H1 (cell line): ENCODE measurements around the gene PLXNA4. TPM values are rescaled to one million over a fixed set of nuclear protein-coding genes. Genes with fewer than 3 reads are reported as not detected.

Source experiments
- CTCF ChIA-PET: fragments of 300-600 bp; sonication (Branson Sonifier 250); formaldehyde crosslinking; loops from one replicate; lab custom pipeline; 2021; ENCODE audit not compliant: partially characterized antibody; lab: Charles Lee
- POLR2A ChIA-PET: fragments of 300-600 bp; sonication (Branson Sonifier 250); formaldehyde crosslinking; loops from one replicate; lab custom pipeline; 2021; ENCODE audit warnings: inconsistent platforms; ENCODE audit not compliant: partially characterized antibody; lab: Charles Lee
- DNase-seq, 2 experiments: peaks; one replicate each; pipeline versions ENCODE4 v3.0.0 to v3.0.0-alpha.2; 2010 to 2022; ENCODE audit warnings: low spot score in 2 of 2, low read depth in 1 of 2, mixed read lengths in 1 of 2
- FAIRE-seq: peaks from 2 replicates; lab custom pipeline; 2011; peaks lifted over from hg19 to GRCh38; lab: Jason Lieb, UNC
- H2AFZ ChIP-seq: 2 replicates; pipeline ENCODE4 v1.8.1; 2012; ENCODE audit warnings: low read length, inconsistent platforms
- H2AK5ac ChIP-seq: 2 replicates; pipeline ENCODE4 v1.6.1; 2013; ENCODE audit warnings: low read depth, low read length
- H2BK120ac ChIP-seq: replicated peaks from 2 replicates; pipeline ENCODE3; 2013; ENCODE audit warnings: low read depth, low read length, inconsistent platforms
- H2BK12ac ChIP-seq: 2 replicates; pipeline ENCODE4 v1.6.1; 2013; ENCODE audit warnings: low read depth, low read length
- H2BK15ac ChIP-seq: 2 replicates; pipeline ENCODE4 v1.6.1; 2013; ENCODE audit warnings: low read length
- H2BK20ac ChIP-seq: 2 replicates; pipeline ENCODE4 v1.6.1; 2013; ENCODE audit warnings: low read length
- H2BK5ac ChIP-seq: 2 replicates; pipeline ENCODE4 v1.6.1; 2013; ENCODE audit warnings: low read depth, low read length
- H3K14ac ChIP-seq: 2 replicates; pipeline ENCODE4 v1.6.1; 2013; ENCODE audit warnings: inconsistent platforms; ENCODE audit not compliant: insufficient read length
- H3K18ac ChIP-seq: 2 replicates; pipeline ENCODE4 v1.6.1; 2013; ENCODE audit warnings: low read length; ENCODE audit errors: extremely low read depth
- H3K23ac ChIP-seq: 2 replicates; pipeline ENCODE4 v1.6.1; 2013; ENCODE audit warnings: inconsistent platforms; ENCODE audit not compliant: insufficient read length
- H3K23me2 ChIP-seq: 2 replicates; pipeline ENCODE4 v1.6.1; 2013; ENCODE audit warnings: low read depth, low read length
- H3K27ac ChIP-seq: 2 replicates; pipeline ENCODE4 v1.6.1; 2011; ENCODE audit warnings: low read depth, low read length, inconsistent platforms
- H3K27me3 ChIP-seq, 4 experiments: replicated peaks in 1 of 4; 1 replicate in 1 of 4; 2 replicates in 3 of 4; pipeline versions ENCODE4 v1.6.1 to v1.8.1; 2011 to 2013; ENCODE audit warnings: low read length in 3 of 4, mild to moderate bottlenecking in 3 of 4, inconsistent platforms in 2 of 4, mixed read lengths in 2 of 4, moderate library complexity in 1 of 4; ENCODE audit not compliant: control insufficient read depth in 3 of 4, insufficient read depth in 3 of 4; ENCODE audit errors: extremely low read depth in 1 of 4
- H3K36me3 ChIP-seq, 4 experiments: 2 replicates each; pipeline versions ENCODE4 v1.6.1 to v1.8.1; 2011 to 2013; ENCODE audit warnings: mild to moderate bottlenecking in 4 of 4, low read length in 3 of 4, moderate library complexity in 2 of 4, control low read depth in 1 of 4, inconsistent platforms in 1 of 4; ENCODE audit not compliant: insufficient read depth in 4 of 4, control insufficient read depth in 2 of 4
- H3K4ac ChIP-seq: replicated peaks from 2 replicates; pipeline ENCODE3; 2013; ENCODE audit warnings: low read length, low read depth, mixed read lengths, inconsistent platforms; ENCODE audit not compliant: insufficient read length
- H3K4me1 ChIP-seq, 4 experiments: replicated peaks in 1 of 4; 1 replicate in 1 of 4; 2 replicates in 3 of 4; pipeline versions ENCODE4 v1.6.1 to v1.8.1; 2011 to 2013; ENCODE audit warnings: low read length in 3 of 4, inconsistent platforms in 2 of 4, mixed read lengths in 1 of 4; ENCODE audit not compliant: insufficient read depth in 4 of 4, control insufficient read depth in 3 of 4
- H3K4me2 ChIP-seq, 2 experiments: 2 replicates each; pipeline versions ENCODE4 v1.6.1 to v1.8.1; 2011 to 2013; ENCODE audit warnings: low read depth in 2 of 2, low read length in 2 of 2, control low read depth in 1 of 2, inconsistent platforms in 1 of 2, mild to moderate bottlenecking in 1 of 2; ENCODE audit not compliant: insufficient read depth in 1 of 2
- H3K4me3 ChIP-seq, 4 experiments: fragments of 200-600, 300-600 bp in 1 of 4; sonication (generic), shearing (Covaris generic), sonication (Bioruptor Twin) in 1 of 4; 2 replicates each; pipeline versions ENCODE4 v1.5.1 to v1.8.1; 2011 to 2016; ENCODE audit warnings: low read length in 4 of 4, low read depth in 3 of 4, control low read depth in 2 of 4, inconsistent platforms in 2 of 4, mild to moderate bottlenecking in 2 of 4, mixed read lengths in 1 of 4, moderate library complexity in 1 of 4; ENCODE audit not compliant: insufficient read depth in 2 of 4; ENCODE audit errors: extremely low read depth in 1 of 4
- H3K56ac ChIP-seq: replicated peaks from 2 replicates; pipeline ENCODE3; 2013; ENCODE audit warnings: low read depth, mild to moderate bottlenecking, mixed read lengths, low read length, inconsistent platforms; ENCODE audit not compliant: insufficient read length
- H3K79me1 ChIP-seq: 2 replicates; pipeline ENCODE4 v1.6.1; 2013; ENCODE audit warnings: low read depth, low read length, control low read depth
- H3K79me2 ChIP-seq, 2 experiments: 2 replicates each; pipeline versions ENCODE4 v1.6.1 to v1.8.1; 2012 to 2013; ENCODE audit warnings: low read length in 2 of 2, mild to moderate bottlenecking in 2 of 2, inconsistent platforms in 1 of 2; ENCODE audit not compliant: insufficient read depth in 2 of 2, control insufficient read depth in 1 of 2
- H3K9ac ChIP-seq, 4 experiments: replicated peaks in 1 of 4; 1 replicate in 1 of 4; 2 replicates in 3 of 4; pipeline versions ENCODE4 v1.6.1 to v1.8.1; 2011 to 2013; ENCODE audit warnings: low read depth in 3 of 4, low read length in 3 of 4, control low read depth in 2 of 4, mild to moderate bottlenecking in 2 of 4, moderate library complexity in 2 of 4, inconsistent platforms in 1 of 4; ENCODE audit errors: extremely low read depth in 1 of 4
- H3K9me3 ChIP-seq, 2 experiments: 2 replicates each; pipeline versions ENCODE4 v1.6.1 to v1.8.1; 2012 to 2013; ENCODE audit warnings: mild to moderate bottlenecking in 2 of 2, moderate library complexity in 2 of 2, control low read depth in 1 of 2, inconsistent platforms in 1 of 2, low read depth in 1 of 2, low read length in 1 of 2, mixed read lengths in 1 of 2; ENCODE audit not compliant: insufficient read depth in 2 of 2
- H4K20me1 ChIP-seq, 2 experiments: replicated peaks in 1 of 2; 2 replicates each; pipeline versions ENCODE3 to v1.8.1; 2011 to 2013; ENCODE audit warnings: inconsistent platforms in 2 of 2, low read length in 2 of 2, mild to moderate bottlenecking in 1 of 2; ENCODE audit not compliant: insufficient read depth in 2 of 2, control insufficient read depth in 1 of 2
- H4K5ac ChIP-seq: 2 replicates; pipeline ENCODE4 v1.6.1; 2013; ENCODE audit warnings: low read length, low read depth, mixed read lengths, inconsistent platforms; ENCODE audit not compliant: insufficient read length
- H4K8ac ChIP-seq: 2 replicates; pipeline ENCODE4 v1.8.0; 2013; ENCODE audit warnings: mild to moderate bottlenecking, moderate library complexity, low read length, inconsistent platforms; ENCODE audit not compliant: insufficient read depth; ENCODE audit errors: extremely low read depth
- H4K91ac ChIP-seq: replicated peaks from 2 replicates; pipeline ENCODE3; 2013; ENCODE audit warnings: low read length, mixed read lengths, inconsistent platforms; ENCODE audit not compliant: insufficient read length
- RXRA ChIP-seq: IDR thresholded peaks from 2 replicates; pipeline ENCODE4 v1.6.1; 2011; ENCODE audit warnings: low read depth, mild to moderate bottlenecking, low read length, moderate library complexity; ENCODE audit not compliant: insufficient read depth
- WGBS, 2 experiments: shearing (Covaris generic) in 1 of 2; methylation state at CpG; one replicate each; pipeline versions ENCODE4 v1.1.6 to v1.1.7; 2013 to 2015; ENCODE audit warnings: low lambda C conversion rate in 2 of 2, mixed read lengths in 2 of 2, inconsistent platforms in 1 of 2, low coverage in 1 of 2, missing lambda C conversion rate in 1 of 2; ENCODE audit not compliant: insufficient replicate concordance in 2 of 2, insufficient coverage in 1 of 2, insufficient read length in 1 of 2; ENCODE audit errors: extremely low coverage in 1 of 2, missing lambda C conversion rate in 1 of 2; 5-methylcytosine and 5-hydroxymethylcytosine counted together
- polyA plus RNA-seq, 7 experiments: library from polyadenylated mRNA; depleted of rRNA in 3 of 7; stranded (reverse) in 5 of 7; unstranded in 2 of 7; fragments of >200 nt in 5 of 7; fragments of 200-250 nt in 2 of 7; gene quantifications; 1 replicate in 5 of 7; 2 replicates in 1 of 7; 4 replicates in 1 of 7; pipeline versions ENCODE4 v1.2.1 to v1.2.3, GENCODE V29; 2011 to 2013; ENCODE audit warnings: missing spikeins in 2 of 7, mixed read lengths in 2 of 7
- total RNA-seq: library from RNA; stranded (reverse); fragmentation: NEBNext Ultra II Directional; extraction: Animal tissue kit (Norgen Biotek cat#: 25700); gene quantifications from 2 replicates; pipeline ENCODE4 v1.2.1, GENCODE V29; 2021

Gene PLXNA4
- total and polyA plus RNA-seq, 2 of the 8 experiments (the other 6 are each of a cell fraction or from before 2014, with no cell fraction given), result 0.76 to 0.79 TPM

- no peak overlapping the region for H3K9ac ChIP-seq
- H2BK120ac ChIP-seq, result no peak overlapping the region
- H3K14ac ChIP-seq, result no peak overlapping the region
- no peak for FAIRE-seq
- no peak for TF ChIP-seq RXRA
- TF ChIP-seq, all 59 proteins: peak for 0
- Histone ChIP-seq H3K23me2 (peaks cover 6% of the 10 kb centered on the region; the same call in 1 of the 2 replicates), H3K27ac (no peak overlapping the region), H3K79me1 (no peaks in the 10 kb centered on the region), H3K9me3 (no peaks in the 10 kb centered on the region), H4K8ac (no peak overlapping the region), H3K79me2 (no peaks in the 10 kb centered on the region), H2AFZ (no peak overlapping the region), H3K4me2 (no peak overlapping the region), H3K4me1 (no peaks in the 10 kb centered on the region; a peak in 1 of 7 replicates), H3K27me3 (no peaks in the 10 kb centered on the region), H3K36me3 (no peaks in the 10 kb centered on the region; a peak in 1 of 8 replicates), H2BK20ac (no peak overlapping the region), H2BK5ac (no peak overlapping the region), H4K5ac (no peak overlapping the region), H2AK5ac (no peak overlapping the region), H3K4ac (no peak overlapping the region), H2BK15ac (no peak overlapping the region), H3K23ac (no peak overlapping the region), H3K56ac (no peak overlapping the region), H4K91ac (no peak overlapping the region), H3K4me3 (no peak overlapping the region), H4K20me1 (peaks cover 0 to 3% of the 10 kb centered on the region in 2 experiments), H3K18ac (no peak overlapping the region), H2BK12ac (no peak overlapping the region)
- DNase-seq, result no peak
- WGBS, 2 experiments, result 84% methylated on average over 4 of the region's 4 CpGs; no CpG with 5 or more reads in 1 of the 2 experiments
- ChIA-PET CTCF (interaction anchor here (1.1 to 2.8 kb wide), 8 partner anchors 10 to 88 kb away, joined by 3 to 10 read pairs (median 4); no protein-coding TSS in a partner anchor), POLR2A (no interaction called here)
Observed at GRCh38 chr7:132604121-132604520, 27.9 kb upstream of the PLXNA4 start.
